Astrocyte of the hippocampus (primary cell): ENCODE results near the gene TMEM245.
"Not testable (repeated sequence)": the region's sequence is repeated elsewhere in the genome, so short reads cannot be mapped to it uniquely, and the experiment has no call there.

ENCODE experiments used
- DNase-seq: peaks from one replicate; pipeline ENCODE4 v3.0.0; 2011; ENCODE audit warnings: low read depth, low spot score

Gene TMEM245

DNA sequence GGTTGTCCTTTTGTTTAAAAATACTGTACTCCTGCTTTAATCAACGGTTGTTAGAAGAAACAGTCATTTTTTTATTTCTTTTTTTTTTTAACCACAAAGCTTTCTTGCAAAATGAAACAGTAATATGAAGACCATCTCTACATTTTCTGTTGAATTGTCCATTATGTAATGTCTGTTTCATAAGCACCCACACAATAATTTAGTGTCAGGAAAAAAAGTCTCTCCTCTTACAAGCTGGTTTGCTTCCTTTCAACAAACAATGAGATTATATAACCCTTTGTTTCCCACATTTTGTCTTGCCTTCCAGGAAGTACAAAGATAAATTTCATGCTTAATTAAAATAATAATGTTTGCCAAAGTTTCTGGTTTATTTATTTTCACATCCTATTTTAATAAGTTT is 123.1 kb downstream of the TMEM245 start:
- no peak for DNase-seq

DNA sequence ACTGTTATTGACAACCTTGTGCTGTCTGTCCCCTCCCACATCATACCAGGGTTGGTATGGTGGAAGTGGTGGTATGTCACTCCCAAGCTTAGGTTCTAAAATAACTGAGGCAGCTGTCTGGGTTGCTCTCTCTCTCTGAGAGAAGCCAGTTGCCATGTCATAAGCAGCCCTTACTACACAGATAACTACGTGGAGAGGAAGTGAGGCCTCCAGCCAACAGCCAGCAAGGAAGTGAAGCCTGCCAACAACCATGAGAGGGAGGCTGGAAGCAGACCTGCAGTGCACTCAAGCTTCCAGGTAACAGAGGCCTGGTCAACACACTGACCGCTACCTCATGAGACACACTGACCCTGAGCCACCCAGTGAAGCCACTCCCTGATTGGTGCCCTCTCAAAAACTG is 125.1 kb downstream of the TMEM245 start:
- no peak for DNase-seq

DNA sequence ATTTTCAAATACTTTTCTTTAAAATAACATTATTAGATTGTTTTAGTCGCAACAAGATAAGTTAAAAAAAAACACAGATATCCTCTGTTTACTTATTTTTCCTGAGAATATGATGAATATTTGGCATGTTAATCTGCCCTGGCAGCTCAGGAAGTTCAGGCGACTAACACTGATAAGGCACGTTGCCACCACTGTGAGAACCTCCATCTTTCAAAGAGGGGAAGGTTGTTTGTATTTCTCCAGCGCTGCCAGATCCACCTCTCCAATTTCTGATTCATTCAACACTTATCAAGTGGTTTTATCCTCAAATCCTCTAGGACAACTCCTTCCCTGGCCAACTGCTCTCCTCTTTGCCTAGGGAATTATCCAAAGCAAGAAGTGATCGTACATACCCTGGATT is 128.3 kb downstream of the TMEM245 start:
- peak; percentile 37 for DNase-seq

DNA sequence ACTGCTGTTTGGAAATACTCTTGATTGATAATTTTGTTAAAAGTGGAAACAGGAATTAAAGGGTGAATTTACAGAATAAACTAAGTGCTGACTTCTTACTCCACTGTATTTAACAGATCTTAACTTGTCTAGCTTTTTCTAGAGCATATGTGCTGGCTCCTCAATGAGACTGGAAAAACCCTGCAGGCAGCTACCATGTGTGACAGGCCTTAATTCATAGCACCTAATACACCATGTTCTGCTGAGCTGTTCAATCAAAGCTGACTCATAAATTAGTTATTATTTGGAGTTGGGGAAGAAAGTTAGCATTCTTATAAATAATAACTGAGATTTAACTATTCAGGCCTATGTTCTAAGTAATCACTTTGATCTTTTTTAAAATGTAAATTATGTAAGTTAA is 135.9 kb downstream of the TMEM245 start:
- DNase-seq, result no peak

DNA sequence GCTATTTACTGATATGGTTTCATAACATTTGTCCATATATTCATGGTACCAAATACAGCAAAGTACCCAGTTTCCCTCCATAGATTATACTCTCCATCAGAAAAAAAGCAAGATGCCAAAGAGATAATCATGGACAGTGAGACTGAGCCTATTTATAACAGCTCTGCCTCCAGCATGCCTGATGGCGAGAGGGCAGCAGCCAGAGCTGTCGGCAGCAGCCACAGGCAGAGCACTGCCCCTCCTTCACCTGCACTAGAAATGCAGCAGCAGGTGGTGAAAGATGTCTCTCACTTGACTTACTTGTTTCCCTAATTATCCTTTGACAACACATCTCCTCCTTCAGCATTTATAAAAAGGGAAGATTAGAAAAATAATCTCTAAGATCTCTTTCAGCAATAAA is 138.9 kb downstream of the TMEM245 start:
- DNase-seq, result no peak

DNA sequence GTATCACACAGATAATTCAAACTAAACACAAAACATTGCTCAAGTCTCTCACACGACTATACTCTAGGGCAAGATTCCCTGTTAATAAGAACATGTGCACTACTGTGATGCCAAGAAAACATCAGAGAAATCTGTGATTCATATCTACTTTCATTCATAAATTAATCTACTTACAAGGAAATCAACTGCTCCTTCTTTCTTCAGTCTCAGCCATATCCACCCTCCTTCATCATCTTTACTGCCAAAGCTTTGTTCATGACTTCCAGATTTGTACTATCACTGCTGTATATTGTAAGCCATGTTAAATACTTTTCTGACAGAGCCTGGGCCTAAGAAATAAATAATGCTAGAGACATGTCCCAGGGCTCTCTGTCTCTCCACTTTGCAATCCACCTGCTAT is 141.5 kb downstream of the TMEM245 start:
- no peak for DNase-seq

DNA sequence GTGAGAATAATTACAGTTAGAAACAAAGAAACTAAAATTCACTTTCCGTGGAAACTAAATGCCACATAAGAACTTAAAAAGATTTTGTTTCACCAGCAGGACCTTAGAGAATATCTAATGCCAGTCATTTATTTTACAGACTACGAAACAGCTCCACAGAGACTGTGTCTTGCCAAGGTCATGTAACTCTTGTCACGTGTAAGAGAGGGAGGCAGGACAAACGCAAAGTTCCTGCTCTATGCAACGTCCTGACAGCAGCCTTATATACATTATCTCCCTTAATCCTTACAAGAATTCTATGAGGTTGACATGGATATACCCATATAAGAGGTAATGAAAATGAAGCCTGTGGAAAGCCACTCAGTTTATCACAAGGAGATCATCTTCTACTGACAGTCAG is 145.9 kb downstream of the TMEM245 start:
- DNase-seq, result no peak

DNA sequence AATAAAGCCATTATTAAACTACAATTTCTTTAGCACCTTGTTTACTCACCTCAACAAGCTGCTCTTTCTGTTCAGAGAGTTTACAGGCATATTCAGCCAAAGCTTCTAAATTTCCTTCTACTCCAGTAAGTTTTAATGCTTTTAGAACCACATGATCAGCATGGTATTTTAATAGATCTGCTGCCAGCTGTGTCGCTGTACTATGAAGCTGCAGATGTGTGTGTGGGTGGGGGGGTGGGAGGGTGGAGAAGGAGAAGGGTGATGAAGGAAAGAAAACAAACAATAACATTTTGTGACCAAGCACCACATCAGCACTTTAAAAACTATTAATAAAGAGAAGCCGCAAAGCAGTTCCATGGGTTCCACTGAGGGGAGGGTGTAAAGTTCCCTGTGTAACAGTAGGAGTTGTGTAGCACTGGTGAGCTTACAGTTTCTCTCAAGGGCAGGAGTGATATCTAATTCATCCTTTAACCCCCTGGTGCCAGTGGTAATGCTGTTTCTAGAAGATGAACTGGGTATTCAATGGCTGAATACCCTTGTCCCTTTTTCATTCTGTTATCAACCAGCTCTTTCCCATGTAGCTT is 147.0 kb downstream of the TMEM245 start:
- DNase-seq, result peak; percentile 61

DNA sequence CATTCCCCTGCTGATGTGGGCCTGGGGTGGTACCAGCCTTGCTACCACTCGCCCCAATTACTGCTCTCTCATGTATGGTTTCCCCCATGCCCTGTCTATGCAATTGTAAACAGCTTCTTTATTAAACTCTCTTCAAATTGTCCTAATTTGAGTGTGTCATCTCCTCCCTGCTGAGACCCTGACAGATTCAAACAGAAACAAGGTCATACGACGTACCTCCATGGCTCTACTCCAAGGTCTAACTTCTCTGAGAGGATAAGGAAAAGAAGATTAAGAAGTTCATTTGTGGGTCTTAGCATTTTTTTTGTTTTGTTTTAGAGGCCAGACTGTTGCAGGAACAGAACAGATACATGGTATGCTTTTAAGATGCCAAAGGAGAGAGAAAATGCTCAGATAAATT is 147.6 kb downstream of the TMEM245 start:
- DNase-seq, result no peak

DNA sequence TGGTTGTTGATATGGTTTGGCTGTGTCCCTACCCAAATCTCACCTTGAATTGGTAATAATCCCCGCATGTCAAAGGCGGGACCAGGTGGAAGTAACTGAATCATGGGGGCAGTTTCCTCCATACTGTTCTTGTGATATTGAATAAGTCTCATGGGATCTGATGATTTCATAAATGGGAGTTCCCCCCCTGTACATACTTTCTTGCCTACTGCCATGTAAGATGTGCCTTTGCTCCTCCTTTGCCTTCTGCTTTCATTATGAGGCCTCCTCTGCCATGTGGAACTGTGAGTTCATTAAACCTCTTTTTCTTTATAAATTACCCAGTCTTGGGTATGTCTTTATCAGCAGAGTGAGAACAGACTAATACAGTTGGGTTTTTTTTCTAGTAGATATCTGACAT is 148.4 kb downstream of the TMEM245 start:
- DNase-seq, result not testable (repeated sequence)

DNA sequence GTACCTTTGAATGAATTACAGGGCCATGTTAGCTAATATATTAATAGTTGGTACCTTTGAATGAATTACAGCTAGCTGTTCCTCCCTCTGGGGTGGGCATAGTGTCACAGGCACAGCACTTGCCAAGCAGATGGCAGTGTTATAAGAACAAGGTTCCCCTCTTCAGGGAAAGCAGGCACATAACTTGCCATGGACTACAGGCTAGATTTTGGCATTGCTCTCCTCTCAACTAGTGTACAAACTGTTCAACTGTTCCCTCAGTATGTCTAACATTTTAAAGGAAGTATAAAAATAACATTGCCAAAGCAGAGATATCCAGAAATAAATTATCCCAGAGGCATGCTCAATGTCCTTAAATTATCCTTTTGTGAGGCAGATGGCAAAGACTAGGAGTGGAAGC is 151.8 kb downstream of the TMEM245 start:
- DNase-seq, result no peak
